ENCODE measurements around the gene CCDC85A. TPM values are rescaled to one million over a fixed set of nuclear protein-coding genes. Genes with fewer than 3 reads are reported as not detected.

Gene CCDC85A
- total and polyA plus RNA-seq, 2 of the 4 experiments (the other 2 are of a cell fraction): 1.1 to 2.2 TPM

GRCh38 chr2:56286936-56287335, 103.1 kb downstream of the CCDC85A start:
- POLR2A ChIA-PET (ENCODE audit: unreplicated experiment): no interaction called here
- ATAC-seq (ENCODE audit: low read depth) (no peak), DNase-seq (no peak)
- Histone ChIP-seq H3K9me3 (ENCODE audit: control insufficient read depth, insufficient read depth, low read length) (no peaks in the 10 kb centered on the region), H3K23ac (ENCODE audit: low read depth, low read length) (no peak overlapping the region), H2BK5ac (ENCODE audit: low read depth, low read length, poor library complexity, severe bottlenecking) (no peak overlapping the region), H3K27ac (ENCODE audit: insufficient read depth, low read length) (no peak overlapping the region), H4K5ac (ENCODE audit: low read depth, low read length) (no peak overlapping the region), H2AK9ac (replicated peaks; ENCODE audit: low read depth, low read length, poor library complexity) (no peak overlapping the region), H4K20me1 (ENCODE audit: insufficient read depth, low read length) (no peaks in the 10 kb centered on the region), H3K27me3 (ENCODE audit: control insufficient read depth, insufficient read depth, low read length) (no peaks in the 10 kb centered on the region), H4K91ac (ENCODE audit: insufficient read depth, low read depth, low read length) (no peak overlapping the region), H2BK120ac (ENCODE audit: low read depth, low read length) (no peak overlapping the region), H3K9ac (ENCODE audit: low read depth, low read length) (no peak overlapping the region), H3K18ac (ENCODE audit: low read depth, low read length) (no peak overlapping the region), H3K9me1 (ENCODE audit: insufficient read depth, low read length) (no peaks in the 10 kb centered on the region), H3K14ac (replicated peaks; ENCODE audit: low read depth, low read length) (no peak overlapping the region), H3K56ac (ENCODE audit: extremely low read depth, insufficient read depth, low read length) (no peak overlapping the region), H2AFZ (replicated peaks; ENCODE audit: low read length, poor library complexity) (no peak overlapping the region), H2BK15ac (ENCODE audit: low read depth, low read length) (no peak overlapping the region), H3K79me1 (ENCODE audit: low read depth in 1 of 2, low read length in 2 of 2) (no peaks in the 10 kb centered on the region), H4K8ac (ENCODE audit: low read depth in 2 of 2, low read length in 2 of 2) (no peak overlapping the region), H3K4me2 (ENCODE audit: low read depth, low read length) (no peak overlapping the region), H3K4ac (ENCODE audit: low read depth, low read length) (no peak overlapping the region), H3K36me3 (ENCODE audit: control insufficient read depth, insufficient read depth, low read length) (no peaks in the 10 kb centered on the region), H2BK20ac (ENCODE audit: low read depth, low read length) (no peak overlapping the region), H3K4me3 (ENCODE audit: insufficient read depth, low read depth, low read length) (no peak overlapping the region), H3K4me1 (ENCODE audit: control insufficient read depth, insufficient read depth, low read length) (no peaks in the 10 kb centered on the region), H2AK5ac (ENCODE audit: low read depth, low read length) (no peak overlapping the region)
- dilution Hi-C loops (cut with HindIII; ENCODE audit: low sequenced_read_pairs, unreplicated experiment): no loop called here
- intact Hi-C loops (cut with micrococcal nuclease): no loop called here
- CTCF ChIA-PET: no interaction called here
- WGBS, 2 experiments (ENCODE audit: extremely low coverage in 2 of 2, insufficient read length in 1 of 2): 38% methylated on average over 1 of the region's 2 CpGs; no CpG with 5 or more reads in 1 of the 2 experiments
- no TSS peak for BruUV-seq (replicated peaks)
- in situ Hi-C loops (cut with MboI; ENCODE audit: low sequenced_read_pairs): no loop called here
- no peak for TF ChIP-seq ELK1 (IDR thresholded peaks at IDR 0.05; ENCODE audit: borderline replicate concordance, low read depth, low read length)
- no peak for TF ChIP-seq MAFK (IDR thresholded peaks at IDR 0.05; ENCODE audit: low read depth, low read length)
- no peak for TF ChIP-seq CTCF (conservative IDR thresholded peaks at IDR 0.05; ENCODE audit: low read depth, low read length)
- TF ChIP-seq CEBPB (IDR thresholded peaks at IDR 0.05; ENCODE audit: low read depth, low read length): no peak

All from IMR-90 (cell line).